Neural crest cell (in vitro differentiated cells): ENCODE data around the gene PCBP4. TPM values are rescaled to one million over a fixed set of nuclear protein-coding genes. Genes with fewer than 3 reads are reported as not detected.

ENCODE experiments used
- DNase-seq: peaks from one replicate; pipeline ENCODE4 v3.0.0; 2021; ENCODE audit warnings: low read depth, mixed read lengths, low spot score
- H3K27ac Mint-ChIP-seq: one replicate; pipeline ENCODE4 v1.8.0; 2021; ENCODE audit warnings: mild to moderate bottlenecking, mixed read lengths; ENCODE audit not compliant: unreplicated experiment
- H3K27me3 Mint-ChIP-seq: 2 replicates; pipeline ENCODE4 v1.8.0; 2021; ENCODE audit warnings: low read depth, mild to moderate bottlenecking, mixed read lengths
- H3K36me3 Mint-ChIP-seq: 2 replicates; pipeline ENCODE4 v1.8.0; 2021; ENCODE audit warnings: low read depth, mild to moderate bottlenecking, mixed read lengths
- H3K4me1 Mint-ChIP-seq: 2 replicates; pipeline ENCODE4 v1.8.0; 2021; ENCODE audit warnings: mixed read lengths
- H3K4me3 Mint-ChIP-seq: one replicate; pipeline ENCODE4 v1.8.0; 2021; ENCODE audit warnings: mild to moderate bottlenecking, mixed read lengths
- H3K9me3 Mint-ChIP-seq: 2 replicates; pipeline ENCODE4 v1.8.0; 2021; ENCODE audit warnings: mixed read lengths
- CTCF ChIP-seq: fragments of 200-600 bp; sonication (generic); conservative IDR thresholded peaks from 2 replicates; pipeline ENCODE4 v1.5.0; 2021; ENCODE audit warnings: antibody characterized with exemption, mild to moderate bottlenecking
- total RNA-seq: library from RNA; stranded (reverse); gene quantifications from 2 replicates; pipeline ENCODE4 v1.2.1, GENCODE V29; 2021

Gene PCBP4
- total RNA-seq, 1 donor from 2014 or later: 235 TPM

- no peaks in the 10 kb centered on the region for H3K9me3 Mint-ChIP-seq
- H3K27ac Mint-ChIP-seq: no peak overlapping the region
- no peaks in the 10 kb centered on the region for H3K36me3 Mint-ChIP-seq
- peaks cover 23% of the 10 kb centered on the region for H3K27me3 Mint-ChIP-seq
- DNase-seq: no peak
- H3K4me1 Mint-ChIP-seq: peaks cover 13% of the 10 kb centered on the region
- H3K4me3 Mint-ChIP-seq: no peak overlapping the region
- TF ChIP-seq CTCF: no peak
Measured at GRCh38 chr3:51949121-51949520, 18.1 kb downstream of the PCBP4 start.

GRCh38 chr3:51948016-51948580, 19.2 kb downstream of the PCBP4 start:
- no peak for TF ChIP-seq CTCF
- Mint-ChIP-seq H3K36me3 (no peaks in the 10 kb centered on the region), H3K27ac (no peak overlapping the region), H3K27me3 (peaks cover 14% of the 10 kb centered on the region), H3K4me3 (no peak overlapping the region), H3K4me1 (peaks cover 2% of the 10 kb centered on the region), H3K9me3 (no peaks in the 10 kb centered on the region)
- DNase-seq: no peak

- no peaks in the 10 kb centered on the region for H3K36me3 Mint-ChIP-seq
Measured at GRCh38 chr3:51947215-51947900, 19.9 kb downstream of the PCBP4 start.

GRCh38 chr3:51946796-51947195, 20.5 kb downstream of the PCBP4 start:
- Mint-ChIP-seq H3K27me3 (peaks cover 7% of the 10 kb centered on the region), H3K36me3 (no peaks in the 10 kb centered on the region), H3K4me1 (peaks cover 9% of the 10 kb centered on the region), H3K4me3 (no peak overlapping the region), H3K9me3 (no peaks in the 10 kb centered on the region), H3K27ac (peak overlapping the region; percentile 19)
- TF ChIP-seq CTCF: no peak
- no peak for DNase-seq

More at GRCh38 chr3:51947215-51947900, 19.9 kb downstream of the PCBP4 start:
- H3K27ac Mint-ChIP-seq: no peak overlapping the region
- H3K9me3 Mint-ChIP-seq: no peaks in the 10 kb centered on the region
- TF ChIP-seq CTCF: no peak
- H3K27me3 Mint-ChIP-seq: peaks cover 11% of the 10 kb centered on the region
- H3K4me3 Mint-ChIP-seq: no peak overlapping the region
- DNase-seq: no peak
- H3K4me1 Mint-ChIP-seq: peaks cover 3% of the 10 kb centered on the region

GRCh38 chr3:51945926-51946705, 21.1 kb downstream of the PCBP4 start:
- Mint-ChIP-seq H3K4me3 (no peak overlapping the region), H3K27me3 (peaks cover 4% of the 10 kb centered on the region), H3K4me1 (peaks cover 13% of the 10 kb centered on the region), H3K9me3 (no peaks in the 10 kb centered on the region), H3K36me3 (no peaks in the 10 kb centered on the region), H3K27ac (peak overlapping the region; percentile 12)
- DNase-seq: no peak
- no peak for TF ChIP-seq CTCF
